K562 (cell line): Measurements from ENCODE around the gene TDRKH.

Experiments
- SMC3 ChIP-seq: conservative IDR thresholded peaks from 2 replicates; pipeline ENCODE4 v1.6.1; 2011; ENCODE audit warnings: low read depth, low read length, improper control_type of control experiment; ENCODE audit not compliant: insufficient read depth
- SREBF2 ChIP-seq: sonication (generic); formaldehyde crosslinking; IDR thresholded peaks from 2 replicates; pipeline ENCODE4 v1.4.0; 2020; ENCODE audit warnings: mild to moderate bottlenecking, missing genetic modification reagents
- TF ChIP-seq, protein P1 (sequence below), 3 experiments: IDR thresholded peaks in 2 of 3; conservative IDR thresholded peaks in 1 of 3; 2 replicates each; pipeline ENCODE4 v1.5.1; 2011 to 2012; ENCODE audit warnings: low read length in 3 of 3, mild to moderate bottlenecking in 3 of 3, control low read depth in 2 of 3, improper control_type of control experiment in 1 of 3, inconsistent platforms in 1 of 3, low read depth in 1 of 3, mixed read lengths in 1 of 3, moderate library complexity in 1 of 3; ENCODE audit not compliant: insufficient read depth in 2 of 3
- TF ChIP-seq, protein P2 (sequence below), 2 experiments: fragments of 450-650 bp; formaldehyde crosslinking in 1 of 2; IDR thresholded peaks; 2 replicates each; pipeline versions ENCODE4 v1.4.0 to v1.6.1; 2014 to 2020; ENCODE audit warnings: mild to moderate bottlenecking in 2 of 2, borderline replicate concordance in 1 of 2, low read depth in 1 of 2

DNA sequence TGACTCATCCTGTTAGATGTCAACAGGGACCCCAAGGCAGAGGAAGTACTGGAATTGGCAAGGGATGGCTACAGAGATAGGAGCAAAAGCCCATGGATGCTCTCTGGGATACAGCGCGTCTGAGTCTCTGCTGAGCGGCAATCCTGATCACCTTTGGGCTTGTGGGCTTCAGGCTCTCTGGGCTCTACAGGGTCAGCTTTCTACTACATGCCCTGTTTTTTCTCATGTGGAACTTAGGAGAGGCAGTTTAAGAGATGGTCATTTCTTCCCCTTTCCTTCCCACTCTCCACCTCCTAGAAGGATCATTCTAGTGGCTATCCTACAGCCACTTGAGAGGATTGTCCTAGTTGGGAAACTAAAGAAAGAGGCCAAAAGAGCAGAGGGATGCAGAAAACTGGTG, 13.6 kb upstream of the TDRKH start:
- TF ChIP-seq, protein P1, sequence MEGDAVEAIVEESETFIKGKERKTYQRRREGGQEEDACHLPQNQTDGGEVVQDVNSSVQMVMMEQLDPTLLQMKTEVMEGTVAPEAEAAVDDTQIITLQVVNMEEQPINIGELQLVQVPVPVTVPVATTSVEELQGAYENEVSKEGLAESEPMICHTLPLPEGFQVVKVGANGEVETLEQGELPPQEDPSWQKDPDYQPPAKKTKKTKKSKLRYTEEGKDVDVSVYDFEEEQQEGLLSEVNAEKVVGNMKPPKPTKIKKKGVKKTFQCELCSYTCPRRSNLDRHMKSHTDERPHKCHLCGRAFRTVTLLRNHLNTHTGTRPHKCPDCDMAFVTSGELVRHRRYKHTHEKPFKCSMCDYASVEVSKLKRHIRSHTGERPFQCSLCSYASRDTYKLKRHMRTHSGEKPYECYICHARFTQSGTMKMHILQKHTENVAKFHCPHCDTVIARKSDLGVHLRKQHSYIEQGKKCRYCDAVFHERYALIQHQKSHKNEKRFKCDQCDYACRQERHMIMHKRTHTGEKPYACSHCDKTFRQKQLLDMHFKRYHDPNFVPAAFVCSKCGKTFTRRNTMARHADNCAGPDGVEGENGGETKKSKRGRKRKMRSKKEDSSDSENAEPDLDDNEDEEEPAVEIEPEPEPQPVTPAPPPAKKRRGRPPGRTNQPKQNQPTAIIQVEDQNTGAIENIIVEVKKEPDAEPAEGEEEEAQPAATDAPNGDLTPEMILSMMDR (IDR thresholded peaks at IDR 0.05 in 2 of 3, conservative IDR thresholded peaks at IDR 0.05 in 1 of 3; ENCODE audit: insufficient read depth in 2 of 3, low read depth in 1 of 3, low read length in 3 of 3): no peak
- TF ChIP-seq SREBF2 (CRISPR knock-in tag) (no peak), SMC3 (no peak)
- TF ChIP-seq, protein P2, sequence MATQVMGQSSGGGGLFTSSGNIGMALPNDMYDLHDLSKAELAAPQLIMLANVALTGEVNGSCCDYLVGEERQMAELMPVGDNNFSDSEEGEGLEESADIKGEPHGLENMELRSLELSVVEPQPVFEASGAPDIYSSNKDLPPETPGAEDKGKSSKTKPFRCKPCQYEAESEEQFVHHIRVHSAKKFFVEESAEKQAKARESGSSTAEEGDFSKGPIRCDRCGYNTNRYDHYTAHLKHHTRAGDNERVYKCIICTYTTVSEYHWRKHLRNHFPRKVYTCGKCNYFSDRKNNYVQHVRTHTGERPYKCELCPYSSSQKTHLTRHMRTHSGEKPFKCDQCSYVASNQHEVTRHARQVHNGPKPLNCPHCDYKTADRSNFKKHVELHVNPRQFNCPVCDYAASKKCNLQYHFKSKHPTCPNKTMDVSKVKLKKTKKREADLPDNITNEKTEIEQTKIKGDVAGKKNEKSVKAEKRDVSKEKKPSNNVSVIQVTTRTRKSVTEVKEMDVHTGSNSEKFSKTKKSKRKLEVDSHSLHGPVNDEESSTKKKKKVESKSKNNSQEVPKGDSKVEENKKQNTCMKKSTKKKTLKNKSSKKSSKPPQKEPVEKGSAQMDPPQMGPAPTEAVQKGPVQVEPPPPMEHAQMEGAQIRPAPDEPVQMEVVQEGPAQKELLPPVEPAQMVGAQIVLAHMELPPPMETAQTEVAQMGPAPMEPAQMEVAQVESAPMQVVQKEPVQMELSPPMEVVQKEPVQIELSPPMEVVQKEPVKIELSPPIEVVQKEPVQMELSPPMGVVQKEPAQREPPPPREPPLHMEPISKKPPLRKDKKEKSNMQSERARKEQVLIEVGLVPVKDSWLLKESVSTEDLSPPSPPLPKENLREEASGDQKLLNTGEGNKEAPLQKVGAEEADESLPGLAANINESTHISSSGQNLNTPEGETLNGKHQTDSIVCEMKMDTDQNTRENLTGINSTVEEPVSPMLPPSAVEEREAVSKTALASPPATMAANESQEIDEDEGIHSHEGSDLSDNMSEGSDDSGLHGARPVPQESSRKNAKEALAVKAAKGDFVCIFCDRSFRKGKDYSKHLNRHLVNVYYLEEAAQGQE (IDR thresholded peaks at IDR 0.05; ENCODE audit: borderline replicate concordance): no peak
- TF ChIP-seq, protein P2 (CRISPR knock-in tag; IDR thresholded peaks at IDR 0.05; ENCODE audit: low read depth): no peak
